MM.1S (cell line): ENCODE results near the gene GCC2.

Experiments
- CTCF ChIP-seq: fragments of 300-600 bp; sonication (generic); IDR thresholded peaks from 2 replicates; pipeline ENCODE4 v1.5.1; 2016; ENCODE audit warnings: antibody characterized with exemption, low read length, mixed read lengths
- EZH2 ChIP-seq: fragments of 300-600 bp; sonication (generic); optimal IDR thresholded peaks from 2 replicates; pipeline ENCODE3; 2017; ENCODE audit warnings: low read depth, mild to moderate bottlenecking, antibody characterized with exemption, low read length, mixed read lengths
- EZH2phosphoT487 ChIP-seq: fragments of 300-600 bp; sonication (generic); IDR thresholded peaks from 2 replicates; pipeline ENCODE4 v1.6.1; 2018; ENCODE audit warnings: antibody characterized with exemption, low read length

GRCh38 chr2:108401800-108402199 is 47.2 kb upstream of the GCC2 start:
- TF ChIP-seq CTCF: no peak
- no peak for TF ChIP-seq EZH2
- TF ChIP-seq EZH2phosphoT487: no peak
